Activated CD4-positive, alpha-beta T cell treated with anti-CD3 and anti-CD28 coated beads for 36 hours (primary cell): ENCODE data around the gene ACTR3. TPM values are rescaled to one million over a fixed set of nuclear protein-coding genes. Genes with fewer than 3 reads are reported as not detected.
"Not testable (repeated sequence)": the region's sequence is repeated elsewhere in the genome, so short reads cannot be mapped to it uniquely, and the experiment has no call there.

Experiments used
- ATAC-seq: fragments of 200-7000 bp; cut with Tn5 transposase; one replicate; pipeline ENCODE4 v1.10.0; 2021; ENCODE audit warnings: mild to moderate bottlenecking, moderate library complexity
- CTCF ChIA-PET: fragments of 350-600 bp; sonication (Branson Sonifier 250); formaldehyde crosslinking; loops from one replicate; lab custom pipeline; 2021; ENCODE audit warnings: antibody characterized with exemption; lab: Charles Lee
- POLR2A ChIA-PET: fragments of 350-600 bp; sonication (Branson Sonifier 250); formaldehyde crosslinking; loops from one replicate; lab custom pipeline; 2021; ENCODE audit warnings: antibody characterized with exemption, inconsistent platforms; lab: Charles Lee
- DNase-seq: peaks from one replicate; pipeline ENCODE4 v3.0.0-alpha.2; 2020
- H3K27ac Mint-ChIP-seq: one replicate; pipeline ENCODE4 v1.8.0; 2021; ENCODE audit warnings: mixed read lengths
- H3K27me3 Mint-ChIP-seq: one replicate; pipeline ENCODE4 v1.8.0; 2021; ENCODE audit warnings: mixed read lengths
- H3K36me3 Mint-ChIP-seq: one replicate; pipeline ENCODE4 v1.8.0; 2021; ENCODE audit warnings: low read depth, mixed read lengths
- H3K4me1 Mint-ChIP-seq: one replicate; pipeline ENCODE4 v1.8.0; 2021; ENCODE audit warnings: mixed read lengths
- H3K4me3 Mint-ChIP-seq: one replicate; pipeline ENCODE4 v1.8.0; 2021; ENCODE audit warnings: mild to moderate bottlenecking, moderate library complexity, mixed read lengths
- H3K9me3 Mint-ChIP-seq: one replicate; pipeline ENCODE4 v1.8.0; 2021; ENCODE audit warnings: low read depth, mixed read lengths
- intact Hi-C, 2 experiments: fragments of 100-400 bp; cut with DNase I in 1 of 2; cut with micrococcal nuclease in 1 of 2; formaldehyde crosslinking; loops; one replicate each; pipeline versions ENCODE4 v1.14.2 to v1.15.1; 2022 to 2024; cut with DNase I, micrococcal nuclease
- total RNA-seq, 2 experiments: library from RNA; stranded (reverse); gene quantifications; one replicate each; pipeline ENCODE4 v1.2.3, GENCODE V29; 2021

ACTR3 gene
- total RNA-seq, 2 experiments from 2014 or later: 495 to 583 TPM

DNA sequence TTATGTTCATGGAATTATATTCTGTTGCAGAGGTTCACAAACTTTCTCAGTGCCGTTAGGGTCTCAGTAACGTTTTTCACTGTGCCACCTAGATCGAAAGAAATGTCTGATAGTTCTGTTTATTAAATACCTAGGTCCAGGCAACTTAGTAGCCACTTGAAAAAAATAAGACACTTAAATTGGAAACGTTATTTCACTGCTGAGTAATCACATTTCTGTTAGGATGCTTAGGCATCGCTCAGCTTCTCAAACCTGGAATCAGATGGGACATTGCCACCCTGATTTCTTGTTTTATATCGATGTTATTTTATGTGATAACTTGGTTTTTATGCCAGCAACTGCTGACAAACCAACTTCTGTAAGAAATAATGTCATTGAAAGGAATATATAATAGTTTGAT, 36.0 kb downstream of the ACTR3 start:
- Mint-ChIP-seq H3K27me3 (no peaks in the 10 kb centered on the region), H3K4me1 (peaks cover 29% of the 10 kb centered on the region), H3K9me3 (no peaks in the 10 kb centered on the region), H3K27ac (no peak overlapping the region), H3K4me3 (no peak overlapping the region), H3K36me3 (peaks cover 34% of the 10 kb centered on the region)
- ATAC-seq (no peak), DNase-seq (no peak)
- intact Hi-C loops: loop anchor here in 1 of 2 experiments (5.0 kb wide), 1 partner anchor 34 kb away; the partner anchor contains the start of gene ACTR3
- ChIA-PET POLR2A (no interaction called here), CTCF (interaction anchor here (0.7 kb wide), 1 partner anchor 46 kb away, joined by 3 read pairs; no protein-coding TSS in a partner anchor)

DNA sequence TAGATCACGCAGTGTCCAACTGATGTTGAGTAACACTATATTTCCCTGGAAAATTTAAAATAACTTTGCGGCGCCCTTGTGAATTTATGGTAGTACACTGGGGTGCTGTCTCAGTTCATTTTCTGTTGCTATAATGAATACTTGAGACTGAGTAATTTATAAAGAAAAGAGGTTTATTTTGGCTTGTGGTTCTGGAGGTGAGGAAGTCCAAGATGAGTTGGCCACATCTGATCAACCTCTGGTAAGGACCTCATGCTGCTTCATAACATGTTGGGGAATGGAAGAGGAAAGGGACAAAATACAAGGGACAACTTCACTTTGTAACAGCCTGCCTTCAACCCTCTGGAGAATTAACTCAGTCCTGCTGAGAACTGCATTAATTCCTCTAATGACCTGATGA, 36.4 kb downstream of the ACTR3 start:
- Mint-ChIP-seq H3K9me3 (no peaks in the 10 kb centered on the region), H3K27me3 (no peaks in the 10 kb centered on the region), H3K4me3 (no peak overlapping the region), H3K4me1 (peaks cover 29% of the 10 kb centered on the region), H3K27ac (peak overlapping the region; percentile 69), H3K36me3 (peaks cover 33% of the 10 kb centered on the region)
- DNase-seq (no peak), ATAC-seq (no peak)
- intact Hi-C loops: loop anchor here in 1 of 2 experiments (5.0 kb wide), 1 partner anchor 34 kb away; the partner anchor contains the start of gene ACTR3
- ChIA-PET CTCF (interaction anchor here (0.7 kb wide), 1 partner anchor 46 kb away, joined by 3 read pairs; no protein-coding TSS in a partner anchor), POLR2A (no interaction called here)

DNA sequence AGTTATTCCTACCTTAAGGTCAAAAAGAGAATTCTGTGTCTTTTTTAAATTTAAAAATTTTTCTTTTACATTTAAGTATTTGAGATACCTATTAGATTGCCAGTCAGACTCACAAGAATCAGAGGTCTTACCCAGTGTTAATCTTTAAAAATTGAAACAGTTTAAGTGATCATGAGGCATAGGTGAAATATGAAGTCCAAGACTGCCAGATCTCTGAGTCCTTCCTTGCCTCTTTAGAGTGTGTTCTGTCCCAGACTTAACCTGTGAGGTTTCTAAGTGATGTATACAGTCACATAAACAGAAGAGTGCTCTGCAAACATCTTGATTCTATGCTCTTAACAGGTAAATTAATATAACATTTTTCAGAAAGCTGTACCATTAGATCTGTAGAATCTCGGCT, 40.6 kb downstream of the ACTR3 start:
- DNase-seq (no peak), ATAC-seq (no peak)
- CTCF ChIA-PET: no interaction called here
- H3K4me3 Mint-ChIP-seq: no peak overlapping the region
- H3K36me3 Mint-ChIP-seq: peaks cover 46% of the 10 kb centered on the region
- H3K4me1 Mint-ChIP-seq: peaks cover 29% of the 10 kb centered on the region
- H3K9me3 Mint-ChIP-seq: no peaks in the 10 kb centered on the region
- intact Hi-C loops: no loop called here
- H3K27ac Mint-ChIP-seq: no peak overlapping the region
- H3K27me3 Mint-ChIP-seq: no peaks in the 10 kb centered on the region
- POLR2A ChIA-PET: no interaction called here

DNA sequence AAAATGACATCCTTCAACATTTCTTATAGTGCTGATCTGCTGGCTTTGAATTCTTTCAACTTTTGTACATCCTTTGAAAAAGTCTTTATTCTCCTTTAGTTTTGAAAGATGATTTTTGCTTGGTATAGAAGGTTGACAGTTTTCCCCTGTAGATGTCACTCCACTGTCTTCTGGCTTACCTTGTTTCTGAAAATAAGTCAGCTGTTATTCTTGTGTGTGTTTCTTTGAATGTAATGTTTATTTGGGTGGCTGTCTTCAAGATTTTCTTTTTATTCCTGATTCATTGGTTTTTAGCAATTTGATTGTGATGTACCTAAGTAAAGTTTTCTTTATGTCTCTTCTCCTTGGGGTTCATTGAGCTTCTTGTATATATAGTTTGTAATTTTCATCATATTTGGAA, 47.6 kb downstream of the ACTR3 start:
- Mint-ChIP-seq H3K4me1 (peaks cover under 1% of the 10 kb centered on the region), H3K27ac (no peak overlapping the region), H3K9me3 (peaks cover 6% of the 10 kb centered on the region), H3K4me3 (no peak overlapping the region), H3K27me3 (no peaks in the 10 kb centered on the region), H3K36me3 (peaks cover 58% of the 10 kb centered on the region)
- DNase-seq (no peak), ATAC-seq (no peak)
- intact Hi-C loops: no loop called here
- ChIA-PET CTCF (interaction anchor here (0.9 kb wide), 1 partner anchor 26 kb away, joined by 4 read pairs; no protein-coding TSS in a partner anchor), POLR2A (no interaction called here)

DNA sequence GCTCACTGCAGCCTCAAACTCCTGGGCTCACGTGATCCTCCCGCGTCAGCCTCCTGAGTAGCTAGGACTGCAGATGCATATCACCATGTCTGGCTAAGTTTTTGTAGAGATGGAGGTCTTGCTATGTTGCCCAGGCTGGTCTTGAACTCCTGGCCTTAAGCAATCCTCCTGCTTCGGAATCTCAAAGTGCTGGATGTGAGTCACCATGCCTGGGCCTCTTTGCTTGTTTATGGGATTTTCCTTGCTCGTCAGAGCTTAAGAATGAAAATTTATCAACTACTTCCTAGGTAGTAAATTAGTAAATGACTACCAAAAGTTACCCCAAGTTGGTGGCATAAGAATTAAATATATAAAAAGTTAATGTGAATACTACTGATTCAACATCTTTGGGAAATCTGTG, 51.0 kb downstream of the ACTR3 start:
- intact Hi-C loops: no loop called here
- Mint-ChIP-seq H3K27ac (no peak overlapping the region), H3K4me3 (no peak overlapping the region), H3K27me3 (no peaks in the 10 kb centered on the region), H3K9me3 (peaks cover 9% of the 10 kb centered on the region), H3K4me1 (no peaks in the 10 kb centered on the region), H3K36me3 (peaks cover 51% of the 10 kb centered on the region)
- ATAC-seq (no peak), DNase-seq (no peak)
- POLR2A ChIA-PET: no interaction called here
- CTCF ChIA-PET: no interaction called here

DNA sequence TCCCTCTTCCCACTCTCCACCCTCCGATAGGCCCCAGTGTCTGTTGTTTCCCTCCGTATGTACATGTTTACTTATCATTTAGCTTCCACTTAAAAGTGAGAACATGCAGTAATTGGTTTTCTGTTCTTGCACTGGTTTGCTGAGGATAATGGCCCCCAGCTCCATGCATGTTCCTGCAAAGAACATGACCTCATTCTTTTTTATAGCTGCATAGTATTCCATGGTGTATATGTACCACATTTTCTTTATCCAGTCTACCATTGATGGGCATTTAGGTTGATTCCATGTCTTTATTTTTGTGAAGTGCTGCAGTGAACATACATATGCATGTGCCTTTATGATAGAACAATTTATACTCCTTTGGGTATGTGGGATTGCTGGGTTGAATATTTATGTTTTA, 55.9 kb downstream of the ACTR3 start:
- CTCF ChIA-PET: interaction anchor here (0.7 to 2.6 kb wide), 3 partner anchors 20 to 157 kb away, joined by 3 to 11 read pairs (median 3); no protein-coding TSS in a partner anchor
- H3K36me3 Mint-ChIP-seq: peaks cover 56% of the 10 kb centered on the region
- peaks cover 15% of the 10 kb centered on the region for H3K4me1 Mint-ChIP-seq
- intact Hi-C loops: loop anchor here in 1 of 2 experiments (5.0 kb wide), 1 partner anchor 33 kb away; no protein-coding TSS in a partner anchor
- DNase-seq, H3K4me3 Mint-ChIP-seq, H3K27ac Mint-ChIP-seq, POLR2A ChIA-PET, ATAC-seq, H3K9me3 Mint-ChIP-seq, H3K27me3 Mint-ChIP-seq: not testable (repeated sequence)

DNA sequence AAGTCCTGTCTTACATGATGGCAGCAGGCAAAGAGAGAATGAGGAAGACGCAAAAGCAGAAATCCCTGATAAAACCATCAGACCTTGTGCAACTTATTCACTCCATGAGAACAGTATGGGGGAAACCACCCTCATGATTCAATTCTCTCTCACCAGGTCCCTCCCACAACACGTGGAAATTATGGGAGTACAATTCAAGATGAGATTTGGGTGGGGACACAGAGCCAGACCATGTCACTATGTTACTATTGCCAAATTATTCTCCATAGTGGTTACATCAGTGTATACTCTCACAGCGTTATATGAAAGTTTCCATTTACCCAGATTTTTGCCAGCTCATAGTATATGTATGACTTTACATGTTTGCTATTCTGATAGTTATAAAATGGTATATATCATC, 61.0 kb downstream of the ACTR3 start:
- Mint-ChIP-seq H3K36me3 (peaks cover 66% of the 10 kb centered on the region), H3K4me1 (peaks cover 22% of the 10 kb centered on the region)
- DNase-seq, H3K27me3 Mint-ChIP-seq, H3K27ac Mint-ChIP-seq, H3K4me3 Mint-ChIP-seq, H3K9me3 Mint-ChIP-seq, POLR2A ChIA-PET: not testable (repeated sequence)
- intact Hi-C loops: loop anchor here in 1 of 2 experiments (5.0 kb wide), 1 partner anchor 34 kb away; no protein-coding TSS in a partner anchor
- peak; percentile 68 for ATAC-seq
- CTCF ChIA-PET: interaction anchor here (1.1 to 1.4 kb wide), 4 partner anchors 9 to 38 kb away, joined by 3 to 4 read pairs (median 4); no protein-coding TSS in a partner anchor

DNA sequence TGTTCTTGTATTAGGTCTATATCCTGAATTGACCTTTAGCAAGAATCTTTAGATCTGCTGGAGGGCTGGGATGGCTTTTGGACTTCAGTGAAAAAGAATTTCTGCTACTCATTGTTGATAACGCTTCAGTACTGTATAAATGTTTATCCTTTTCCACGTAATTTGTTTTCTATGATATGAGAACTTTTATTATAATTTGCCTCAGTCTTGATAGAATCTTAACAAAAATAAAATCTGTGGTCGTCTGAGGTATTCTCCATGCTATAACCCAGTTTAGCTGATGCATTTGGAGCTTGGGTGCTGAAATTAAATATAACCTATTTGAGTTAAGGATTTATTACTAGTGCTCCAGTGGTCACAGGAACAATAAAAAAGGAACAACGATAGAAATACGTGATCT, 71.1 kb downstream of the ACTR3 start:
- H3K9me3 Mint-ChIP-seq: no peaks in the 10 kb centered on the region
- DNase-seq (no peak), ATAC-seq (no peak)
- POLR2A ChIA-PET: no interaction called here
- intact Hi-C loops: no loop called here
- peaks cover 6% of the 10 kb centered on the region for H3K4me1 Mint-ChIP-seq
- no peak overlapping the region for H3K27ac Mint-ChIP-seq
- H3K4me3 Mint-ChIP-seq: no peak overlapping the region
- CTCF ChIA-PET: interaction anchor here (1.8 kb wide), 1 partner anchor 11 kb away, joined by 4 read pairs; no protein-coding TSS in a partner anchor
- H3K27me3 Mint-ChIP-seq: no peaks in the 10 kb centered on the region
- H3K36me3 Mint-ChIP-seq: peaks cover 32% of the 10 kb centered on the region

DNA sequence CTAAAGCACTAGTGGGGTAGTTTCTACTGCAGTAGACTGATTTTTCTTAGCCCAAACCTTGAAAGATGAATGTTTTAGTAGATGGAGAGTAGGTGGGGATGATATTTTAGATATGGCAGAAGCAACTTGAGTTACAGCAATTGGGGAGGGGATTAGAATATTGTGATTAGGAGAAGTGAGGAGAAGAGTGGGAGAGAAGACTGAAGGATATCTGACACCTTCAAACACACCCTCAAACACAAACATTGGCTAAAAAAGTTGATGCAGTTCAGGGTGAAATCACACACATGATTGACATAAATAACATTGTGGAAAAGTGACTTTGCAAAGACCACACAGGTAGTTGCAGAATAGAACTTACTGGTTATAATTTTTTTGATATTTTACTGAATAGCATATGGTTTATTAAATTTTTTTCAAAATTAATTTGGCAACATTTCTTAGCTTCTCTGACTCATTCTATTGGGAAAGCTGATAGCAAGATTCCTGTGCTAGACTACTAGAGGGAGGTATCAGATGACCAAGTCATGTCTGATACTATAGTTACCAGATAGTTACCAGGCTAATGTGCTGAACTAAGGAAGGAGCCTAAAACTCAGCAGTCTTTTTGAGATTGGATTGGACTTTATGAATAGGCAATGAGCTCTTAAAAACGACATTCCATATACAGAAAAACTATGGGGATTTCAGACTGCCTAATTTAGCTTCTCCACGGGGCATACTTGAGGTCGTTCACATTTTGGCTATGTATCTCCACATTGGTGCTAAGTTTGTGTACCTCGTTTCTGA, 73.0 kb downstream of the ACTR3 start:
- ATAC-seq (no peak), DNase-seq (no peak)
- Mint-ChIP-seq H3K27ac (peak overlapping the region; percentile 49), H3K4me1 (peaks cover 17% of the 10 kb centered on the region), H3K4me3 (no peak overlapping the region), H3K27me3 (no peaks in the 10 kb centered on the region), H3K9me3 (no peaks in the 10 kb centered on the region), H3K36me3 (peaks cover 22% of the 10 kb centered on the region)
- intact Hi-C loops: no loop called here
- CTCF ChIA-PET: interaction anchor here (0.5 to 0.9 kb wide), 3 partner anchors 19 to 360 kb away, joined by 3 to 4 read pairs (median 4); no protein-coding TSS in a partner anchor
- POLR2A ChIA-PET: no interaction called here

DNA sequence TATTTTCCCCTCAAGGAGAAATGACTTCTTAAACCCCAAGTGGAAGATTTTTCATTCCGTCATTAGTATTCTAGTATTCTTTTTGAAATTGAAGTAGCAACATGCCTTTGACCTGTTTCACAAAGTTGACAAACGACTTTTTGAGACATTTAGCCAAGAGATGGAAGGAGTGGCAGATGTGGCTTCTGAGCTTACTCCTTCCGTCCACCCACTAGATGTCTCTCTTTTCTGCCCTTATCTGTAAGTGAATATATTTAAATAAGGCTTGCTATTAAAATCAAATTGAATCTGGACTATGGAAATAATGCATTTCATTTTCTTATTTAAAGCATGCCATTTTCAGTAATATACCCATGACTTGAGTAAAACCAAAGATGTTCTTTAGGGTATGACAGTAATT, 74.1 kb downstream of the ACTR3 start:
- Mint-ChIP-seq H3K36me3 (peaks cover 20% of the 10 kb centered on the region), H3K27me3 (no peaks in the 10 kb centered on the region), H3K9me3 (no peaks in the 10 kb centered on the region), H3K4me3 (no peak overlapping the region), H3K4me1 (peaks cover 17% of the 10 kb centered on the region), H3K27ac (no peak overlapping the region)
- no peak for ATAC-seq
- intact Hi-C loops: no loop called here
- POLR2A ChIA-PET: no interaction called here
- CTCF ChIA-PET: interaction anchor here (1.6 to 2.9 kb wide), 2 partner anchors 14 to 15 kb away, joined by 6 to 27 read pairs; no protein-coding TSS in a partner anchor
- DNase-seq: no peak

DNA sequence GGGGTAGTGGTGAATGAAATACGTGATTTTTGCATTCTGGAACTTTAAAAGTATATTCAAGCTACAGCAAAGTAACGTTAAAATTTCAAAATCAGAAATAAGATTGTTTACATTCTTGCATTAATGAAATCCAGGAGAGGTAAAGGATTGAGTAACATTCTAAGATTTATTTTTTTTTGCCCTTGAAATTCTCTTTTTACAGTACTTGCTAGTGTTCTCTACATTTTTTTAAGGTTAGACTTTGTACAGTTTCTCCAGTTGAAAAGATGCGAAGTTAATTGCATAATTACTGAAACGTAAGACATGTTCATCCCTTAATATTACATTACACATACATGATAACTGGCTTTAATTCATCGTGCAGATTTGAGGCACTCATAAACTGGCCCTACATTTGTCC, 74.5 kb downstream of the ACTR3 start:
- Mint-ChIP-seq H3K4me3 (no peak overlapping the region), H3K36me3 (peaks cover 15% of the 10 kb centered on the region), H3K27me3 (no peaks in the 10 kb centered on the region), H3K9me3 (no peaks in the 10 kb centered on the region), H3K27ac (no peak overlapping the region), H3K4me1 (peaks cover 17% of the 10 kb centered on the region)
- DNase-seq: no peak
- ATAC-seq: no peak
- POLR2A ChIA-PET: no interaction called here
- CTCF ChIA-PET: interaction anchor here (1.2 to 2.9 kb wide), 4 partner anchors 14 to 208 kb away, joined by 6 to 27 read pairs (median 6); partner anchors contain the start of gene SLC35F5
- intact Hi-C loops: no loop called here
